Thyroid gland (tissue), 4 donors: ENCODE measurements around the gene DPP6.

Experiments used
- POLR2A ChIP-seq, 2 donors: fragments of 450-650 bp; IDR thresholded peaks; one replicate each; pipeline ENCODE4 v1.6.1; 2017; ENCODE audit warnings: antibody characterized with exemption in 2 of 2, mild to moderate bottlenecking in 2 of 2, moderate library complexity in 1 of 2
- TF ChIP-seq, protein P1 (sequence below), 6 experiments: fragments of 200-600 bp in 3 of 6; fragments of 450-650 bp in 3 of 6; sonication (generic) in 3 of 6; IDR thresholded peaks; one replicate each; pipeline ENCODE4 v1.5.1; 2016 to 2019; ENCODE audit warnings: antibody characterized with exemption in 6 of 6, mild to moderate bottlenecking in 2 of 6, inconsistent platforms in 1 of 6, moderate library complexity in 1 of 6

DNA sequence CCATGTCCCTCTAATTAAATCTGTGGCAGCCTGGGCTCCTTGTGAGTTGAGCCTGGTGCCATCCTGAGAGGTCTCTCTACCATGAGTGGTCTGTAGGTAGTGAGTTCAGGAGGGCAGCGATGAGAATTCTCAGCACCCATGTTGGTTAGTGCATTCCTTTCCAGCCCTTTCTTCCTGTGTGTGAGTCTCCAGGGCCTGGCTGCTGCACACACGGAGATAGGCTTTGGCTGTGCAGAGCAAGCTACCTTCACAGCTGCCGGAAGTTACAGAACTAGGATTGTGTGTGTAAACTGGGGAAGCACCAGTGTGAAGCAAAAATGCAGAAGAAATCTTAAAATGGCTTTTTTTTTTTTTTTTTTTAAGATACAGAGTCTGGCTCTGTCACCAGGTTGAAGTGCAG lies 592.2 kb downstream of the DPP6 start:
- TF ChIP-seq, protein P1, sequence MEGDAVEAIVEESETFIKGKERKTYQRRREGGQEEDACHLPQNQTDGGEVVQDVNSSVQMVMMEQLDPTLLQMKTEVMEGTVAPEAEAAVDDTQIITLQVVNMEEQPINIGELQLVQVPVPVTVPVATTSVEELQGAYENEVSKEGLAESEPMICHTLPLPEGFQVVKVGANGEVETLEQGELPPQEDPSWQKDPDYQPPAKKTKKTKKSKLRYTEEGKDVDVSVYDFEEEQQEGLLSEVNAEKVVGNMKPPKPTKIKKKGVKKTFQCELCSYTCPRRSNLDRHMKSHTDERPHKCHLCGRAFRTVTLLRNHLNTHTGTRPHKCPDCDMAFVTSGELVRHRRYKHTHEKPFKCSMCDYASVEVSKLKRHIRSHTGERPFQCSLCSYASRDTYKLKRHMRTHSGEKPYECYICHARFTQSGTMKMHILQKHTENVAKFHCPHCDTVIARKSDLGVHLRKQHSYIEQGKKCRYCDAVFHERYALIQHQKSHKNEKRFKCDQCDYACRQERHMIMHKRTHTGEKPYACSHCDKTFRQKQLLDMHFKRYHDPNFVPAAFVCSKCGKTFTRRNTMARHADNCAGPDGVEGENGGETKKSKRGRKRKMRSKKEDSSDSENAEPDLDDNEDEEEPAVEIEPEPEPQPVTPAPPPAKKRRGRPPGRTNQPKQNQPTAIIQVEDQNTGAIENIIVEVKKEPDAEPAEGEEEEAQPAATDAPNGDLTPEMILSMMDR (IDR thresholded peaks at IDR 0.05): no peak
- no peak for TF ChIP-seq POLR2A (IDR thresholded peaks at IDR 0.05)
